SK-N-MC (cell line): ENCODE data around the gene SCN8A.

Experiments used
- EZH2 ChIP-seq: fragments of 200-600 bp; sonication (generic); IDR thresholded peaks from one replicate; pipeline ENCODE4 v1.6.1; 2017; ENCODE audit warnings: antibody characterized with exemption
- POLR2AphosphoS5 ChIP-seq: IDR thresholded peaks from 2 replicates; pipeline ENCODE4 v1.6.1; 2012; ENCODE audit warnings: mild to moderate bottlenecking, low read depth, low read length, borderline replicate concordance

DNA sequence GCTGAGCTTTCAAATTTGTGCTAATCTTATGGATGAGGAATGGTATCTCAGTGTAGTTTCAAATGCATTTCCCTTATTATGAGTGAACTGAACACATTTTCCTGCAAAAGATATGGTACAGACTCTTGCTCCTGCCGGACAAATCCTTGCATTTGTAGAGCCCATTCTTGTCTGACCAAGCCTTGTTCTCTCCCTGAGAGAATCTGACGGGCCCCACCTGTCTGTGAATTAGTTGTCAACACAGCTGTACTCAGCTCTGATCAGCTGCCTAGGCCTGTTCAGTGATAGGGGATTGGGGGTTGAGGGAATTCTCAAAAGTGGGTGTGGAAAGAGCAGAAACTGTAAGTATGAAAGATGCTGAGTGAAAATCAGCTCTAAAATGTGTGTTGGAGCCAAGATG, 42.8 kb upstream of the SCN8A start:
- TF ChIP-seq EZH2 (no peak), POLR2AphosphoS5 (no peak)
